Fibroblast of the aortic adventitia (primary cell): ENCODE measurements around the gene PSMD11. TPM values are rescaled to one million over a fixed set of nuclear protein-coding genes. Genes with fewer than 3 reads are reported as not detected.

Experiments
- DNase-seq: peaks from one replicate; pipeline ENCODE4 v3.0.0-alpha.2; 2010; ENCODE audit warnings: low read depth
- H3K4me3 ChIP-seq: 2 replicates; pipeline ENCODE4 v1.5.1; 2011; ENCODE audit warnings: low read depth, mild to moderate bottlenecking, control low read depth, low read length, moderate library complexity
- CTCF ChIP-seq: IDR thresholded peaks from 2 replicates; pipeline ENCODE4 v1.5.1; 2011; ENCODE audit warnings: mild to moderate bottlenecking, low read length, control low read depth, inconsistent platforms; ENCODE audit not compliant: insufficient read depth
- total RNA-seq: library from RNA; depleted of rRNA; stranded (reverse); fragments of >200 nt; gene quantifications from 2 replicates; pipeline ENCODE4 v1.2.3, GENCODE V29; 2012; ENCODE audit warnings: low replicate concordance

PSMD11 gene
- total RNA-seq, 1 donor = 78.2 TPM

- no peak for DNase-seq
- no peak overlapping the region for H3K4me3 ChIP-seq
- TF ChIP-seq CTCF = no peak
Measured at GRCh38 chr17:32489320-32490100, 45.2 kb downstream of the PSMD11 start.

GRCh38 chr17:32490101-32490482 lies 45.8 kb downstream of the PSMD11 start:
- no peak for TF ChIP-seq CTCF
- no peak overlapping the region for H3K4me3 ChIP-seq
- DNase-seq = no peak

- no peak overlapping the region for H3K4me3 ChIP-seq
- TF ChIP-seq CTCF = no peak
- no peak for DNase-seq
Measured at GRCh38 chr17:32491371-32492263, 47.3 kb downstream of the PSMD11 start.

GRCh38 chr17:32492264-32492589 lies 47.9 kb downstream of the PSMD11 start:
- no peak overlapping the region for H3K4me3 ChIP-seq

GRCh38 chr17:32492648-32493289 lies 48.5 kb downstream of the PSMD11 start:
- no peak for DNase-seq
- H3K4me3 ChIP-seq = no peak overlapping the region
- no peak for TF ChIP-seq CTCF

More at GRCh38 chr17:32492264-32492589, 47.9 kb downstream of the PSMD11 start:
- TF ChIP-seq CTCF = no peak
- DNase-seq = no peak

- no peak for TF ChIP-seq CTCF
Measured at GRCh38 chr17:32493571-32493970, 49.3 kb downstream of the PSMD11 start.

More at GRCh38 chr17:32493571-32493970, 49.3 kb downstream of the PSMD11 start:
- no peak overlapping the region for H3K4me3 ChIP-seq
- DNase-seq = no peak
